ENCODE results near the gene MBD3L2.
"Not testable (repeated sequence)": the region's sequence is repeated elsewhere in the genome, so short reads cannot be mapped to it uniquely, and the experiment has no call there.

Gene MBD3L2

GRCh38 chr19:7049021-7049420 is at the start of gene MBD3L2:
TSS of gene MBD3L2 (plus strand) at chr19:7049321. CDS start at chr19:7049374, 53 bp downstream.
- DNase-seq: not testable (repeated sequence)

GRCh38 chr19:6999933-7000332 is 49.2 kb upstream of the MBD3L2 start:
- DNase-seq: no peak

GRCh38 chr19:7000333-7000732 is 48.8 kb upstream of the MBD3L2 start:
- DNase-seq: no peak

GRCh38 chr19:7000816-7001215 is 48.3 kb upstream of the MBD3L2 start:
- no peak for DNase-seq

GRCh38 chr19:7004313-7004931 is 44.7 kb upstream of the MBD3L2 start:
- DNase-seq: no peak

- DNase-seq: no peak
Observed at GRCh38 chr19:7006135-7006704, 42.9 kb upstream of the MBD3L2 start.

GRCh38 chr19:7007859-7008258 is 41.3 kb upstream of the MBD3L2 start:
- no peak for DNase-seq

- DNase-seq: no peak
Observed at GRCh38 chr19:7010722-7011593, 38.2 kb upstream of the MBD3L2 start.

- DNase-seq: no peak
Observed at GRCh38 chr19:7013678-7014077, 35.4 kb upstream of the MBD3L2 start.

GRCh38 chr19:7018828-7019227 is 30.3 kb upstream of the MBD3L2 start:
- DNase-seq: no peak

- DNase-seq: not testable (repeated sequence)
Observed at GRCh38 chr19:7021331-7021730, 27.8 kb upstream of the MBD3L2 start, which contains the start of gene MBD3L2B. TSS of gene MBD3L2B (minus strand) at chr19:7021431. CDS start at chr19:7021397, 34 bp downstream.

GRCh38 chr19:7028790-7029189 is 20.3 kb upstream of the MBD3L2 start:
- not testable (repeated sequence) for DNase-seq

- DNase-seq: not testable (repeated sequence)
Observed at GRCh38 chr19:7030278-7030677, 18.8 kb upstream of the MBD3L2 start, which contains the start of gene MBD3L5. TSS of gene MBD3L5 (plus strand) at chr19:7030578. CDS start at chr19:7030612, 34 bp downstream.

- DNase-seq: not testable (repeated sequence)
Observed at GRCh38 chr19:7040079-7040478, 9.0 kb upstream of the MBD3L2 start, which contains the start of gene MBD3L4. TSS of gene MBD3L4 (minus strand) at chr19:7040179. CDS start at chr19:7040144, 35 bp downstream.

GRCh38 chr19:7041563-7041962 is 7.6 kb upstream of the MBD3L2 start:
- not testable (repeated sequence) for DNase-seq

GRCh38 chr19:7051421-7051820 is 2.3 kb downstream of the MBD3L2 start:
- not testable (repeated sequence) for DNase-seq

- not testable (repeated sequence) for DNase-seq
Observed at GRCh38 chr19:7052896-7053295, 3.8 kb downstream of the MBD3L2 start.

GRCh38 chr19:7054635-7055368 is 5.7 kb downstream of the MBD3L2 start:
- not testable (repeated sequence) for DNase-seq

GRCh38 chr19:7055679-7056078 is 6.6 kb downstream of the MBD3L2 start:
- not testable (repeated sequence) for DNase-seq

- not testable (repeated sequence) for DNase-seq
Observed at GRCh38 chr19:7056371-7056770, 7.2 kb downstream of the MBD3L2 start.

GRCh38 chr19:7058576-7058975 is 9.5 kb downstream of the MBD3L2 start, which contains the start of gene MBD3L3:
TSS of gene MBD3L3 (minus strand) at chr19:7058676. CDS start at chr19:7058605, 71 bp downstream.
- not testable (repeated sequence) for DNase-seq

GRCh38 chr19:7059977-7060376 is 10.9 kb downstream of the MBD3L2 start:
- DNase-seq: not testable (repeated sequence)
